ENCODE results near the gene SECISBP2L. TPM values are rescaled to one million over a fixed set of nuclear protein-coding genes. Genes with fewer than 3 reads are reported as not detected.

Gene SECISBP2L
- total RNA-seq, 1 experiment from 2014 or later, result 33.2 TPM

DNA sequence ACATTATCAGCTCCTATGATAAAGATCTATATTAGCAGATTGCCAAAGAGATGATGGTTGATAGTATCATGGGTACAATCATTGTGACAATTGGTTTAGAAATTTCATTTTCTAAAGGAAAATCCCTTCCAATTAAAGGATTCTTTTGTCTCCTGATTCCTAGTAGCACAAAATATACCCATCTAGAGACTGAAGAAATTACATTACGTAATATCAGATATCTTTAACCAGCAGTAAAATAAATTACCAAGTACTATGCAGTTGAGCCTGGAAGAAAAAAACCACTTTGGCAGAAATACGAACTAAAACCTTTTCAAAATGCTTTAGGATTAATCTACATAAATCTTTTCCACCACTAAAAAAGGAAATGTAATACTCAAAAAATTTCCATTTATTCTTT is 46.9 kb downstream of the SECISBP2L start:
- Histone ChIP-seq H3K4me1 (replicated peaks; ENCODE audit: insufficient read depth) (no peaks in the 10 kb centered on the region), H3K27me3 (ENCODE audit: insufficient read depth, low read depth) (no peaks in the 10 kb centered on the region), H2AFZ (no peak overlapping the region), H4K20me1 (ENCODE audit: insufficient read depth) (no peaks in the 10 kb centered on the region), H3K4me3 (no peak overlapping the region), H3K27ac (no peak overlapping the region), H3K79me2 (ENCODE audit: low read depth) (no peaks in the 10 kb centered on the region), H3K4me2 (no peak overlapping the region), H3F3A (ENCODE audit: insufficient read depth, low read depth) (no peaks in the 10 kb centered on the region), H3K9me3 (ENCODE audit: insufficient read depth, low read depth) (no peaks in the 10 kb centered on the region), H3K9me2 (ENCODE audit: insufficient read depth) (no peaks in the 10 kb centered on the region), H3K36me3 (ENCODE audit: low read depth) (no peaks in the 10 kb centered on the region)
- POLR2A ChIA-PET (ENCODE audit: unreplicated experiment), result interaction anchor here (0.6 kb wide), 1 partner anchor 647 kb away, joined by 5 read pairs; no protein-coding TSS in a partner anchor
- CTCF ChIA-PET, result no interaction called here
- TF ChIP-seq, protein P1, sequence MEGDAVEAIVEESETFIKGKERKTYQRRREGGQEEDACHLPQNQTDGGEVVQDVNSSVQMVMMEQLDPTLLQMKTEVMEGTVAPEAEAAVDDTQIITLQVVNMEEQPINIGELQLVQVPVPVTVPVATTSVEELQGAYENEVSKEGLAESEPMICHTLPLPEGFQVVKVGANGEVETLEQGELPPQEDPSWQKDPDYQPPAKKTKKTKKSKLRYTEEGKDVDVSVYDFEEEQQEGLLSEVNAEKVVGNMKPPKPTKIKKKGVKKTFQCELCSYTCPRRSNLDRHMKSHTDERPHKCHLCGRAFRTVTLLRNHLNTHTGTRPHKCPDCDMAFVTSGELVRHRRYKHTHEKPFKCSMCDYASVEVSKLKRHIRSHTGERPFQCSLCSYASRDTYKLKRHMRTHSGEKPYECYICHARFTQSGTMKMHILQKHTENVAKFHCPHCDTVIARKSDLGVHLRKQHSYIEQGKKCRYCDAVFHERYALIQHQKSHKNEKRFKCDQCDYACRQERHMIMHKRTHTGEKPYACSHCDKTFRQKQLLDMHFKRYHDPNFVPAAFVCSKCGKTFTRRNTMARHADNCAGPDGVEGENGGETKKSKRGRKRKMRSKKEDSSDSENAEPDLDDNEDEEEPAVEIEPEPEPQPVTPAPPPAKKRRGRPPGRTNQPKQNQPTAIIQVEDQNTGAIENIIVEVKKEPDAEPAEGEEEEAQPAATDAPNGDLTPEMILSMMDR (conservative IDR thresholded peaks at IDR 0.05), result no peak
- TF ChIP-seq EZH2 (IDR thresholded peaks at IDR 0.05; ENCODE audit: low read depth), result no peak
- no TSS peak for BruUV-seq (replicated peaks)
- intact Hi-C loops (cut with micrococcal nuclease; ENCODE audit: unreplicated experiment), result no loop called here
- DNase-seq, result no peak

GRCh38 chr15:48996276-48996675 is 50.0 kb downstream of the SECISBP2L start:
- Histone ChIP-seq H3F3A (ENCODE audit: insufficient read depth, low read depth) (no peaks in the 10 kb centered on the region), H3K27me3 (ENCODE audit: insufficient read depth, low read depth) (no peaks in the 10 kb centered on the region), H3K4me3 (no peak overlapping the region), H3K4me2 (no peak overlapping the region), H2AFZ (no peak overlapping the region), H3K79me2 (ENCODE audit: low read depth) (no peaks in the 10 kb centered on the region), H3K36me3 (ENCODE audit: low read depth) (no peaks in the 10 kb centered on the region), H4K20me1 (ENCODE audit: insufficient read depth) (no peaks in the 10 kb centered on the region), H3K9me3 (ENCODE audit: insufficient read depth, low read depth) (no peaks in the 10 kb centered on the region), H3K4me1 (replicated peaks; ENCODE audit: insufficient read depth) (no peaks in the 10 kb centered on the region), H3K9me2 (ENCODE audit: insufficient read depth) (no peaks in the 10 kb centered on the region), H3K27ac (no peak overlapping the region)
- no TSS peak for BruUV-seq (replicated peaks)
- intact Hi-C loops (cut with micrococcal nuclease; ENCODE audit: unreplicated experiment), result no loop called here
- ChIA-PET POLR2A (ENCODE audit: unreplicated experiment) (no interaction called here), CTCF (no interaction called here)
- DNase-seq, result no peak
- no peak for TF ChIP-seq EZH2 (IDR thresholded peaks at IDR 0.05; ENCODE audit: low read depth)
- TF ChIP-seq, protein P1 (conservative IDR thresholded peaks at IDR 0.05), result no peak

DNA sequence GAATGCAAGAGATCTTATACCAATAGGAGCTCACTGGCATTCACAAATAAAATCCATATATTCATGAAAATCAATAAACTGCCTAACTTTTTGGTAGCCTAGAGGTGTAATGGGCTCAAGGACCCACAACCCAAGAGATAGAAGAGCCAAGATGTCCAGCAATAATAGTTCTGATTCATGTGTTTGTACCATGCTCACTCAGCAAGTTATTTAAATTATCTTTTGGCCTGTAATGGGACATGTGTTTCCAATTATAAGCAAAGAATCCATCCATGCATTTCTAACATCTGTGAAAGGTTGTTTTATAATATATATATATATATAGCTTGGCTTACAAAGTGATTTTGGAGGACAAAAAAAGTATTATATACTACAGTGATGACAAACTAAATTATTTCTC is 52.9 kb downstream of the SECISBP2L start:
- CTCF ChIA-PET, result no interaction called here
- POLR2A ChIA-PET (ENCODE audit: unreplicated experiment), result no interaction called here
- H3K36me3 ChIP-seq (ENCODE audit: low read depth), result no peaks in the 10 kb centered on the region

More for the DNA sequence above, 52.9 kb downstream of the SECISBP2L start:
- H3K9me3 ChIP-seq (ENCODE audit: insufficient read depth, low read depth), result no peaks in the 10 kb centered on the region
- intact Hi-C loops (cut with micrococcal nuclease; ENCODE audit: unreplicated experiment), result no loop called here
- H3K27me3 ChIP-seq (ENCODE audit: insufficient read depth, low read depth), result no peaks in the 10 kb centered on the region
- no peak overlapping the region for H3K4me2 ChIP-seq
- no peak overlapping the region for H3K4me3 ChIP-seq
- no peak for DNase-seq
- no peak overlapping the region for H3K27ac ChIP-seq
- H4K20me1 ChIP-seq (ENCODE audit: insufficient read depth), result no peaks in the 10 kb centered on the region
- no peaks in the 10 kb centered on the region for H3K79me2 ChIP-seq (ENCODE audit: low read depth)
- BruUV-seq (replicated peaks), result no TSS peak
- H3K9me2 ChIP-seq (ENCODE audit: insufficient read depth), result no peaks in the 10 kb centered on the region
- H3K4me1 ChIP-seq (replicated peaks; ENCODE audit: insufficient read depth), result no peaks in the 10 kb centered on the region
- H2AFZ ChIP-seq, result no peak overlapping the region
- no peaks in the 10 kb centered on the region for H3F3A ChIP-seq (ENCODE audit: insufficient read depth, low read depth)
- TF ChIP-seq EZH2 (IDR thresholded peaks at IDR 0.05; ENCODE audit: low read depth), result no peak
- TF ChIP-seq, protein P1 (conservative IDR thresholded peaks at IDR 0.05), result no peak
